ENCODE results near the gene MYEOV.

DNA sequence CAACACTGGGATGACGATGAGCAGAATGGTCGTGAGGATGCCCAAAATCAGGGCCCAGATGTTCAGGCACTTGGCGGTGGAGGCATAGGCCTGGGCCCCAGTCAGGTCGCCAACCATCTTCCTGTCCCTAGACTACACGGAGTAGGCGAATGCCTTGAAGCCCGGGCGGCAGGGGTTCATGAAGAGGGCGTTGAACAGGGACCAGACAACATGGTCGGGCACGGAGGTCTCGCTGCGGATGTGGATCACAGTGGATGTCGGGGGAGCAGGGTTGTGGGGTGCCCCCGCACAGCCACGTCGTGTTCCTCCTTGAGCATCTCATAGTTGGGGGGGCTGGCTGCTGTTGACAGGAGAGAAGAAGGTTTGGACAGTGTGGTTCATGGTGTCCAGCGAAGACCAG, 9.5 kb downstream of the MYEOV start:
- TF ChIP-seq, protein P1, sequence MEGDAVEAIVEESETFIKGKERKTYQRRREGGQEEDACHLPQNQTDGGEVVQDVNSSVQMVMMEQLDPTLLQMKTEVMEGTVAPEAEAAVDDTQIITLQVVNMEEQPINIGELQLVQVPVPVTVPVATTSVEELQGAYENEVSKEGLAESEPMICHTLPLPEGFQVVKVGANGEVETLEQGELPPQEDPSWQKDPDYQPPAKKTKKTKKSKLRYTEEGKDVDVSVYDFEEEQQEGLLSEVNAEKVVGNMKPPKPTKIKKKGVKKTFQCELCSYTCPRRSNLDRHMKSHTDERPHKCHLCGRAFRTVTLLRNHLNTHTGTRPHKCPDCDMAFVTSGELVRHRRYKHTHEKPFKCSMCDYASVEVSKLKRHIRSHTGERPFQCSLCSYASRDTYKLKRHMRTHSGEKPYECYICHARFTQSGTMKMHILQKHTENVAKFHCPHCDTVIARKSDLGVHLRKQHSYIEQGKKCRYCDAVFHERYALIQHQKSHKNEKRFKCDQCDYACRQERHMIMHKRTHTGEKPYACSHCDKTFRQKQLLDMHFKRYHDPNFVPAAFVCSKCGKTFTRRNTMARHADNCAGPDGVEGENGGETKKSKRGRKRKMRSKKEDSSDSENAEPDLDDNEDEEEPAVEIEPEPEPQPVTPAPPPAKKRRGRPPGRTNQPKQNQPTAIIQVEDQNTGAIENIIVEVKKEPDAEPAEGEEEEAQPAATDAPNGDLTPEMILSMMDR (IDR thresholded peaks at IDR 0.05) = no peak
- no peak for TF ChIP-seq POLR2AphosphoS5 (IDR thresholded peaks at IDR 0.05)
